8988T (cell line): ENCODE results near the gene SOX10.
"Not testable (repeated sequence)": the region's sequence is repeated elsewhere in the genome, so short reads cannot be mapped to it uniquely, and the experiment has no call there.

ENCODE experiments used
- DNase-seq: peaks from one replicate; pipeline ENCODE4 v3.0.0; 2011

Gene SOX10

DNA sequence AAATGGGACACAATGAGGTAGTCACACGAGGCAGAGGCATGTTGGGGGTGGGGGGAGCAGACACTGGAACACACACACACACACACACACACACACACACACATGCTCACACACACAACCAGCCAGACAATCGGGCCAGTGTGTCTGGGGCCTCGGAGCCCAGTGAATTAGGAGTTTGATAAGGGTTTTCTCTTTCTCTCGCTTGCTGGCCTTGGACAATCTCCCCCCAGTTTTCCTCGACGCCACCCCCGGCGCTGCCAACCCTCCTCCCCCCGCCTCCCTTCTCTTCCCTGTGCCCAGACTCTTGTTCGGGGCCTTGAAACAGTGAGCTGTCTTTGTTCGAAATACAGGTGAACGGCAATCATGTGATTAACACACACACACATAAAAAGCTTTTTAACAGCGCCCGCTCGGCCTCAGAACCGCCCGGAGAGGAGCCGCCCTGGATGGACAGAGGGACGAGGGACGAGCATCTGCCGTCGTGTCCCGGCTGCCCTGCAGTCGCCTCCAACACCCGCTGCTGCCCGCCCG lies 1.5 kb upstream of the SOX10 start:
- no peak for DNase-seq

DNA sequence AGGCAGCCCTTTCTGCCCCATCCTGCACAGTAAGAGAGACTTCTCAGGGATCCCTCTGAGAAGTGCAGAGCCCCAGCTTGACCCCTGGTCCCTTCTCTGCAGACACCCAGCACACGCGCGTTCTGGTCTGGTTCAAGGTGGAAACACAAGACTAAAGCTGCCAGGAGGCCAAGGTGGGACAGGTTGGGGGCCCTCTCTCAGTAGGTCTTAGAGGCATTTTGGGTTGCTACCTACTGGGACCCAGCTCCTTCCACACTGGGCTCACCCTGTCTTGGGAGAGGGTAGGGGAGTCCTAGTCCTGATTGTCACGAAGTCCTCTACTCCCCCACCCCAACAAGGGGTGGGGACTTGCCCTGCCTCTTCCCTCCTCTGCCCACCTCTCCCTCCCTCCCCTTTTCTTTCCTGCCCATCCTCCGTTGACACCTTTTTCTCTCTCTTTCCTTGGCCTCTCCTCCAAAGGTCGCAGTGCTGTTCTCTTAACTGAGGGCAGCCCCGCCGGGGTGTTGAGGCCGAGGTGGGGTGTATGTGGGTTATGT lies 763 bp upstream of the SOX10 start:
- no peak for DNase-seq

DNA sequence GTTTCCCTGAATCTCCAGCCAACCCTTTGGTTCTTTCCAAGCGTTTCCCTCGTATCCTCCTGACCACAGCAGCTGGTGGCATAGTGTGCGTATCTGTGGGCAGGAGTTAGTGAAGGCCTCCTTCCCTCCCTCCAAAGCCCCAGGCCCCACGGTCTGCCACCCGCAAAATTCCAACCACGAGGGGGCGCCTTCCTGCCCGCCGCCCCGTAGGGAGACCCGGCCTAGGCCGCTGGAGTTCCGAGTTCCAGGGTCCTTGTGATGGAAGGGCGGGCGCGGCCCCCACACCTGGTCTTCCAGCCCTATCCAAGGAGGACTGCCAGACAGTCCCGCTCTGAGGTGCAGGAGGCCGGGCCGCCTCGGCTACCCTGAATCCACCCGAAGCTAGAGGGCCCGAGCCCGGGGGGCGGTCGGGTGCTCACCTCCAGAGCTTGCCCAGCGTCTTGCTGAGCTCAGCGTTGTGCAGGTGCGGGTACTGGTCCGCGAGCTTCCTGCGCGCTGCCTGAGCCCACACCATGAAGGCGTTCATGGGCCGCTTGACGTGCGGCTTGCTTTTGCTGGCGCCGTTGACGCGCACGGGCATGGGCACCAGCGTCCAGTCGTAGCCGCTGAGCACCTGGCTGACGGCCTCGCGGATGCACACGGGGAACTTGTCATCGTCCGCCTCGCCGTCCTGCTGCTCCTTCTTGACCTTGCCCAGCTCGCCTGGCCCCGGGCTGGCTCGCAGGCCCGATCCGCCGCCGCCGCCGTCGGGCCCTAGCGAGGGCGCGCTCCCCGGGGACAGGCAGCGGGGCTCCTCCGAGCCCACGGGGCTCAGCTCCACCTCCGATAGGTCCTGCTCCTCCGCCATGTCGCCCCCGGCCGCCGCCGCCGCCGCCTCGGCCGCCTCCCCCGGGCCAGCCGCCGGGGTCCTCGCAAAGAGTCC lies 1.2 kb downstream of the SOX10 start:
- DNase-seq, result no peak

DNA sequence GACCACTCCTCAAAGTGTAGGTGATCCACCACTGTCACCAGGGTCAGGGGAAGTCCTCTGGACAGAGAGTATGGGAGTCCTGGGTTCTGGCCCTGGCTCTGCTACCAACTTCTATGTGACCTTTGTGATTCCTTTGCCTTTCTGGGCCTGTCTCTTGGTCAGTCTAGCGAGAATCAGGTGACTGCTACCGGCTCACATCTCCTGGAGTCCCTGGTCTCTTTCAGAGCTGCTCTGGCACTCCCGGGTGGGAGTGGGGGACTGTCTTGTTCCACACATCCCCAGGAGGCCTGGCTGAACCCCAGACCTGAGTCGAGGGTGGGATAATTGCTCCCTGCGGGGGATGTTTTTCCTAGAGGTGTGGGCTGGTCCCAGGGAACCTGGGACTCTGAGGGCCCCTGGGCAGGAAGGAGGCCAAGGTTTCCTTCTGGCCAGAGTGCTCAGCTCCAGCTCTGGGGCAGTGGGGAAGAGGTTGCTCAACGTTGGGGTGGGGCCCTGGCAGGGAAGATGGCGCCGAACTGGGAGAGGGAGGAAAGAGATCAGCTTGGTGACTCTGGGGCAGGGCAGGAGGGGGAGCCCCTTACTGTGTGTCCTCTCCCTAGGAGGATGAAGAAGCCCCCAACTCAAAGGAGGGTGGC lies 2.1 kb downstream of the SOX10 start:
- no peak for DNase-seq

DNA sequence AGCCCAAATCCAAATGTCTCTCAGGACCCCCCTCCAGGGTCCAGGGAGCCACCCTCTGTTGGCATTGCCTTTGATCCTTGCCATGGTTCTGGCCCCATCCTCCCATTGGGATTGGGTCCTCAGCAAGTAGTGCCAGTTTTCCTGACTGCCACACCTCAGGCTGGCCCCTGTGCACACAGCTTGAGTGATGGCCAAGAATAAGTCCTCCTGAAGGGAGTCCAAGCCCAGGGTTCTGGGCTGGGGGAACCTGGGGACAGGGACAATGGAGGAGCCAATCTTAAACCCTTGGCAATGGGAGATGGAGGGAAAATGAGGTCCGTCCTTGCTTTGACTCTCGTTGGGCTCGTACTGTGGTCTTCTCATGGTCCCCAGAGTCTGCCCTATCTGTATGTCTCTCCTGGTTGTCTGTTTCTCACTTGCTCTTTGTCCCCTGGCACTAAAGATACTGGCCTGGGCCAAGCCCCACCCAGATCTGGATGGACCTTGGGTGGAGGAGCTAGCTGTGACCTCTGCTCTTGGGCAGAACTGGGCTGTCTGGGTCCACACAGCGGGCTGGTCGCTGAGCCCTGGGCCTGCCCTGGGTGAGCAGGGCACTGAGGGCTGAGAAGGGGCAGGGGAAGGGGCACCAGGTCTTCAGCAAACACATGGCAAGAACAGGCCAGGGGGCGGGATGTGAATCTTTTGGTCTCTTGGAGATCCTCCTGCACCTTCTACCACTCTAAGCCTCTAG lies 2.9 kb downstream of the SOX10 start:
- no peak for DNase-seq

DNA sequence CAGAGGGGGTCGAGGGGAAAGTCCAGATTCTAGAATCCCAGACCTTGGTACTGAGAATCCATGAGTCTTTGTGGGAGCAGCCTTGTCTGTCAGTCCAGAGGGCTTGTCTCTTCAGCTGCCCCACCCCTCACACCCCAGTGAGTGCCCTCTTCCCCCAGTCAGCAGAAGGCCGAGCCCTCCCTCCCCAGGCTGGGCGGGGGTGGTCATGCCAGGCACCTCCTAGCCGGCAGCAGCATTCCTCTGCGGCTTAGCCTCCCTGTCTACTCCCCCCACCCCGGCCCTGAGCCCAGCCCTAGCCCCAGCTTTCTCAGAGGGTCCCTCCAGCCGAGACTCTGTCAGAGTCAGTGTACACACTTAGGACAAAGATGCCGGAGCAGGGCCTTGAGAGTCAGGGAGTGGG lies 4.6 kb downstream of the SOX10 start:
- DNase-seq, result no peak

DNA sequence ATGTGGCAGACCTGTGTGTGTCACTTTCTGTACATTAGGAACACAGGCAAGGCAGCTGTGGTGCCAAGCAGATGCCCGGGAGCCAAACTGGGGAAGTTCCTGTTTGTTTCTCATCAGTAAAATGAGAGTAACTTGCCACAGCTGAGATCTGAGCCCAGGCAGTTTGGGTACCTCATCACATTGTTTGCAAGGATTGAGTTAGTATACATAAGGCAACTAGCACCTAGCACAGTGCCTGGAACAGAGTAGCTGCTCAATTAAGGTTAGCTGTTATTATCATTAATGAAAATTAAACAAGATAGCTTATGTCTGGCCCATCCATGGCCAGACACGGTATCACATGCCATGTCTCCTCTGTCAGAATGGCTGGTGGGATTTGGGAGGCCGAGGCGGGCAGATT lies 7.8 kb downstream of the SOX10 start:
- DNase-seq, result no peak

DNA sequence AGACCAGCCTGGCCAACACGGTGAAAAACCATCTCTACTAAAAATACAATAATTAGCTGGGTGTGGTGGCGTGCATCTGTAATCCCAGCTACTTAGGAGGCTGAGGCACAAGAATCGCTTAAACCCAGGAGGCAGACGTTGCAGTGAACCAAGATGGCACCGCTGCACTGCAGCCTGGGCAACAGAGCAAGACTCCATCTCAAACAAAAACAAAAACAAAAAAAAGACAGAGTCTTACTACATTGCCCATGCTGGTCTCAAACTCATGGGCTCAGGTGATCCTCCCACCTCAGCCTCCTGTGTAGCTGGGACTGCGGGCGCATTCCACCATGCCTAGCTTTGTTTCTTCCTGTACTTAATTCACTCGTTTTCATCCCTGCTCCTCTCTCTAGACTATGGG lies 8.3 kb downstream of the SOX10 start:
- not testable (repeated sequence) for DNase-seq

DNA sequence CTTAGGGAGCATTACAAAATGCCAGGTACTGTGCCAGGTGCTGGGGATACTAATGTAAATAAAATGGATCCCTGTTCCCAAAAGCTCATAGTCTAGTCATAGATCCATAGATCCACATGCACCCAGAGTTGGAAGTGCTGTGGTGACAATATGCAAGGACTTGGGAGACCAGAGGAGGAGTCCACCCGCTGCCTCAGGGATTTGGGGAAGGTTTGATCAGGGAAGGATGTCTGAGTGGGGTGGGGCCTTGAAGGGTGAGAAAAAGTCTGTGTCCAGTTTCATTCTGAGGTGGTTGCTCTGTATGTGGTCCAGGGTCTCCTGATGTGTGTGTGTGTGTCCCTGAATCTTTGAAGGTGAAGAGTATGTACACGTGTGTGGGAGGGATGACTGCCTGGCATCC lies 9.2 kb downstream of the SOX10 start:
- no peak for DNase-seq

DNA sequence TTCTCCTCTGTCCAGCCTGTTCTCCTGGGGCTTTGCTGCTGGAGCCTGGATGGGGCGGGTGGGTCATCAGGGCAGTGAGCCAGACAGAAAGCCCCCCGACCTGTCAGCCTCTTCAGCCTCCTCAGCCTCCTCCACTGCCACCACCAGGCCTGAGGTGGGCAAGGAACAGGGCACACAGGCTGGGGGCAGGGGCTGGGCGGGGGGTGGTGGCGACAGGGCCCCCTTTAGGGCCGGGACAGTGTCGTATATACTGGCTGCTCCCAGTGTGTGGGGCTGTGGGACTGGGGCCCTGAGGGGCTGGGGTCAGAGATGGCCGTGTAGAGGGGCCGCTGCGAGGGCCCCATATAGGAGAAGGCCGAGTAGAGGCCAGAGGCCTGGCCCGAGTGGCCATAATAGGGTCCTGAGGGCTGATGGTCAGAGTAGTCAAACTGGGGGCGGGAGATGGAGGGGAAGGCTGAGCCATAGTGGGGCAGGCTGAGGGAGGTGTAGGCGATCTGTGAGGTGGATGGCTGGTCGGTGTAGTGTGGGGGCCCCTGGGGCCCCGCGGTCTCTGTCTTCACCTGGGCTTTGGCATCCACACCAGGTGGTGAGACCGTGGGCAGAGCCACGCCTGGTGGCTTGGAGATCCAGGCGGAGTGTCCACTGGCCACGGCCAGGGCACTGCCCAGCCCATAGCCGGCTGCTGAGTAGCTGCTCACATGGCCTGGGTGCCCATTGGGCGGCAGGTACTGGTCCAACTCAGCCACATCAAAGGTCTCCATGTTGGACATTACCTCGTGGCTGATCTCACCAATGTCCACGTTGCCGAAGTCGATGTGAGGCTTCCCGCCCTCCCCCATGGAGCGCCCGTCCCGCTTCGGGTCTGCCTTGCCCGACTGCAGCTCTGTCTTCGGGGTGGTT lies 10.8 kb downstream of the SOX10 start:
- DNase-seq, result no peak

DNA sequence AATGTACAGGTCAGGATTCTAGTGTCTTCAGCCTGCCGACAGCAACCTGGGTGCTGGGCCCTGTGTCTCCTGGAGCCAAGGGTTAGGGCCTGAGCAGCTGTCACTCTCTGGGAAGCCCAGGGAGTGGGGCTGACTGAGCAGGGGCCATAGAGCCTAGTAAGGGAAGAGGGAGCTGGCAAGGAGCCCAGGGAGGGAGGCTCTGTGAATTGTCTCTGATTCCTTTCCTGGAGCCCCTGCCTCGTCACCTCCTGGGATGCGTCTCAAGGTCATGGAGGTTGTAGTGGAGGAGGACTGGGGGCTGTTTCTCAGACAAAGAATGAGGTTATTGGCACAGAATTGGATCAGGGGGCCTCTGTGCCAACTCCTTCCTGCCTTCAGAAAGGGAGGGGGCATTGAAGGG lies 11.8 kb downstream of the SOX10 start:
- no peak for DNase-seq

DNA sequence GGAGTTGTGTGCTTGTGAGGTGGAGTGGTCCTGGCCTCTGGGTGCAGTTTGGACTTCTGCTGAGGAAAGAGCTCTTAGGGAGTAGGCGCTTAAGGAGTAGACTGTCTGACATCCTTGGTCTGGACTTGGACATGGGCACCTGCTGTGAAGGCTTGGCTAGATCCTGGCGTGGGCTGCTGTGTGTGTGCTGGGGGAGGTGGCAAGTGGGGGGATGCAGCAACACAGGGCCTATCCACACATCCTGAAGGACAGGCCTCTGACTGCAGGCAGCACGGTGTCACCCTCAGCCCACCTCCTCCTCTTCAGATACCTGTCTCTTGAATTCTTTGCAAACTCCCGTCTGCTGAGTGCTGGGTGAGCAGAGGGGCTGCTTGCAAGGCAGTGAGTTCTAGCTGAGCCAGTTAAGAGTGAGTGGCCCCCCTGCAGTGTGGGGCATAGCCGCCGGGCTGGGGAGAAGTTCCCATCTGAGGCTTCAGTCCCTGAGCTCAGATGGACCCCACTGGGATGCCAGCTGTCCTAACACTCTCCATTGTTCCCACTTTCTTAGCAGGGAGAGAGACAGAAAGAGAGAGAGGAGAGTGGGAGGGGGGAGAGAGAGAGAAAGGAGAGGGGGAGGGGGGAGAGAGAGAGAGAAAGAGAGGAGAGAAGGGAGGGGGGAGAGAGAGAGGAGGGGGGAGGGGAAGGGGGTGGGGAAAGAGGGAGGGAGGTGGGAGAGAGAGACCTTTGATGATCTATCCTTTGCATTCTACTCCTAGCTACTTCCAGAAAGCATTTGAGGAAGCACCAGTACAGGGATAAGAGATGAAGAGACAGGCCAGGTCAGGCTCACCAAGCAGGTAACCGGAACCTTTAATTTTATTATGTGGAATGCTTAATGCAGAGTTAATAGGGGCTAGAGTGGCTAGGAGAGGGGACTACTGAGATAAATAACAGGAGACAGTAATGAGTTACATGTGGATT lies 12.6 kb downstream of the SOX10 start:
- DNase-seq, result no peak

DNA sequence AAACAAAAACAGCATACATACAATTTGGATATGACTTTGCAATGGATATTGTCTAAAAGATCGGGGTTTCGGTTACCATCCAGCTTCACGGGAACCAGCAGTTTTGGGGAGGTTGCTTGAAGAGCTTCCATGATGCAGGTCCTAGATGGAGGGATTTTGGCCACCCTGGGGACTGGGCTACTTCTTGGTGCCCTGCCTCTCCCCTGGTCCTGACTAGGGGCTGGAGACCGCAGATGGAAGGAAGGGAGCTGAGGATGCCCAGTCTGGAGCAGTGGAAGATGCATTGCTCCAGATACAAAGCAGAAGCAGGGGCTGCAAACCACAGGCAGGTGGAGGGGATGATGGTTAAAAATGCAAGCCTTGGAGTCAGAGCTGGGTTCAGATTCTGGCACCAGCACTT lies 13.5 kb downstream of the SOX10 start:
- no peak for DNase-seq

DNA sequence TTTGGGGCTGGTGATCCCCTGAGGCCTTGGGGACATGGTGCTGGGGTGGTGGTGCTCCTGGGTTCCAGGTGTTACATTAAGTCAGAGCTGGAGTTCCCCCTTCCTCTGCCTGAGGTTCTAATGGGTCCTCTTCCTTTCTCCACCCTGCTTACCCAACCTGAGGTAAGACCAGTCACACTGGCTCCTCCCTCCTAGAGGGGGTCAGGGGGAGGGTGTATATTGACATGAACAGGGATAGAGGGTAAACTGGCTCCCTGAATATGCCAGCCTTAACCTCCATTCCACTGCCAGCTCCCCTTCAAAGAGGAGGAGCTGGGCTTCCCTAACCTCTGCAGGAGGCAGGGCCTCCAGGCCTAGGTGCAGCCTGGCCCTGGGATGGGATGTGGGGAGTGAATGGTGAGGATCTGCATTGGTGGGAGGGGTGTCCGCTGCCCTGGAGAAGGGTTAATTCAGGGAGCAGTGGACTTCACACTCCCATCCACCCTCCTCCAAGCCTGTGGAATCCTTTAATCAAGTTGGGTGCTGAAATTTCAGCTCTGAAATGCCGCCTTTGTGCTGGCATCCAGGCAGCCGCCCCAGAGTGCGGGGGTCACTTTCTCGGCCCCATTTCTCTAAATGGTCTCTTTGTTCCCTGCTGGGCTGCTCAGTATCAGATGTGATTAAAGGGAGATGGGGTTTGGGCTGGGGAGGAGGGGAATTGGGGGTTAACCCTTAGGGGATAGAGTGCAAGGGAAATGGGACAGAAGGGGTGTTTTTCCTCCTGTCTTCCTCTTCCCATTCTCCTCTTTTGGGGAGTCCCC lies 15.7 kb downstream of the SOX10 start:
- DNase-seq, result no peak

DNA sequence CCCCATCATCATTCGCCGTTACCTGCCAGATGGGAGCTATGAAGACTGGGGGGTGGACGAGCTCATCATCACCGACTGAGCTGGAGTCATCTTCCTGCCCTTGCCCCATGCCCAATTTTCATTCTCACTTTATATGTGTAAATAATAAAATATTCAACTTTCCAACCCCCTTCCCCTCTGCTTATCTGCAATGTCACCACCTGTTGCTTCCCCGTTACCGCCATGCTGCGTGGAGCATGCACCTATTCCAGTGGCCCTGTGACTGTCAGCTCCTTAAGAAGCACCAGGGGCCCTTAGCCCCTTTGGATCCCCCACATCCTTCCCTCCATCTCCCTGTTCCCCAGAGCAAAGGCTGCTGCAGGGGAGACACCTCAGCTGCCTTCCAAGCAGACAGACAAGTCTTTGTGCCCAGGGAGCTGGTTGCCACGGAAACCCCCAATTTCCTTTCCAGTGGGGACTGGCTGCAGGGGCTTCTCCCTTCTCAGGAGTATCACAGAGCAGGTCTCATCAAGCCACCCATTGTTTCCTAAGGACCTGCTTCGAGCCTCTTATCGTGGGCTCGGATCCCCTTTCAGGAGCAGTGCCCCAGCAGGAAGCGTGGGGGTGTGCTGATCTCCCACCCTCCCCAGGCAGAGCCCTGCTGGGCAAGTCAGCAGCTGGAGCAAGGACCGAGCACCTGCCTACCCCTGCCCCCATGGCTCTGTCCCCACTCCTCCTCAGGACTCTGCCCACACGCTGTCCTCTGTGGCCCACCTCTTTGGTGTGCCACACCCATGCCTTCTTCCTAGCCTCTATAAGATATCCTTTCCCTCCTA lies 16.5 kb downstream of the SOX10 start:
- no peak for DNase-seq

DNA sequence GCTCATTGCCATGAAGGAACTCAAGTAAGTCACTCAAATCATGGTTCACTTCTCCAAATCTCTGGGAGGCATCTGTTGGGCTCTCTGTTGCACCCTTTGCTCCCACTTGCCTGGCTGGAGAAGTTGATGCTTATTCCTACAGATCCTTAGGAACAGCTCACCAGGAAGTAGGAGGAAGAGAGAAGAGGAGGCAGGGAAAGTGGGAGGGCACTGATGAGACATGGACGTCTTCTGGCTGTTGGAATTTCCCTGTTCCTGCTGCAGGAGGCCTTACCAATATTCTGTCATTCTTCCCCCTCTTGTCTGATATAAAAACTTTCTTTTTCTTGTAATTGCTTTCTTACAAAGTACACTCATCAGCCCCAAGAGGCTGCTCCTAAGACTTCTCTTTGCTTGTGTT lies 17.2 kb downstream of the SOX10 start:
- no peak for DNase-seq

DNA sequence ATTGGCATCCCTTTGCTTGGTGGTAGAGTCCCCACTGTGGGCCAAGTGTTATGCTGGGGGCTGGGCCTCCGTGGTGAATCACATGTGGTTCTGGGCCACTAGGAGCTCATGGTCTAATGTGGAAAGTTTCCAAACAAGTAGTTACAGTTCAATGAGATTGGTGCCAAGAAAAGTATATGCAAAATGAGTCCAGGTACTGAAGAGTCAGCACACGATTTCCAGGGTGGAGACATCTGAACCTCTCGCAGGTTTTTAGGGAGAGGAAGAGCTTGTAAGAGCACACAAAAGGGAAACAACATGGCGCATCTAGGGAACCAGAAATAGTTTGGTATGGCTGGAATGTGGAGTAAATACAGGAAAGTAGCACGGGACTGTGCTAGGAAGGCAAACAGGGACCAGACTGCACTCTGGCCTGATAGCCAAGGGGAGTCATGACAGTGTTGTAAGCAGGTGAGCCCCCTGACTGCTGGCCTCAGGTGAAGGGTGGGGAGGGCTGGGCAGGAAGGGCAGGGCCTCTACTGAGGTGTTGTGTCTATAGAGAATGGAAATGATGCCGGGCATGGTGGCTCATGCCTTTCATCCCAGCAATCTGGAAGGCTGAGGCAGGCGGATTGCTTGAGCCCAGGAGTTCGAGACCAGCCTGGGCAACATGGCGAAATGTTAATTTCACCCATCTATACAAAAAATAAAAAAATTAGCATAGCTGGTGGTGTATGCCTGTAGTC lies 18.3 kb downstream of the SOX10 start:
- no peak for DNase-seq

DNA sequence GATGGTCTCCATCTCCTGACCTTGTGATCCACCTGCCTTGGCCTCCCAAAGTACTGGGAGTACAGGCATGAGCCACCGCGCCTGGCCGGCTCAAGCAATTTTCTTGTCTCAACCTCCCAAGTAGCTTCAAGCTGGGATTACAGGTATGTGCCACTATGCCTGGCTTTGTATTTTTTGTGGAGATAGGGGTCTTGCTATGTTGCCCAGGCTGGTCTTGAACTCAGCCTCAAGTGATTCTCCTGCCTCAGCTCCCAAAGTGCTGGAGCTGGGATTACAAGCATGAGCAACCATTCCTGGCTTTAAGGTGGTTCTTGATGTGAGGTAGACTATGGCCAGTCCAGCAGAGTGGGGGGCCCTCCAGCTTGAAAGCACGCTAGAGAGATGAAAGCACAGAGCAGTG lies 23.3 kb downstream of the SOX10 start:
- DNase-seq, result no peak
